ENCODE results near the gene SIL1.

Gene SIL1

GRCh38 chr5:138946831-138947560 lies 251.2 kb downstream of the SIL1 start:
- Histone ChIP-seq H3K27me3 (ENCODE audit: control insufficient read depth, insufficient read depth, low read length) (no peaks in the 10 kb centered on the region), H3K36me3 (ENCODE audit: control insufficient read depth, insufficient read depth, low read length) (no peaks in the 10 kb centered on the region), H3K4me1 (ENCODE audit: control insufficient read depth, insufficient read depth, low read length) (peaks cover 3% of the 10 kb centered on the region; the same call in 1 of the 2 replicates), H3K9me3 (ENCODE audit: control insufficient read depth, insufficient read depth, low read length) (no peaks in the 10 kb centered on the region), H3K27ac (ENCODE audit: low read length) (no peak overlapping the region), H3K4me3 (ENCODE audit: low read length) (no peak overlapping the region)
- no CpG with 5 or more reads among the region's 20 CpGs for WGBS (ENCODE audit: insufficient coverage, insufficient read length)
- DNase-seq (ENCODE audit: low read depth, low spot score): no peak

- H3K4me3 ChIP-seq (ENCODE audit: low read length): no peak overlapping the region
- WGBS (ENCODE audit: insufficient coverage, insufficient read length): no CpG with 5 or more reads among the region's 8 CpGs
- DNase-seq (ENCODE audit: low read depth, low spot score): no peak
- no peak overlapping the region for H3K27ac ChIP-seq (ENCODE audit: low read length)
- peaks cover 3% of the 10 kb centered on the region; the same call in 1 of the 2 replicates for H3K4me1 ChIP-seq (ENCODE audit: control insufficient read depth, insufficient read depth, low read length)
- no peaks in the 10 kb centered on the region for H3K9me3 ChIP-seq (ENCODE audit: control insufficient read depth, insufficient read depth, low read length)
- no peaks in the 10 kb centered on the region for H3K27me3 ChIP-seq (ENCODE audit: control insufficient read depth, insufficient read depth, low read length)
- no peaks in the 10 kb centered on the region for H3K36me3 ChIP-seq (ENCODE audit: control insufficient read depth, insufficient read depth, low read length)
Observed at GRCh38 chr5:138946241-138946623, 251.9 kb downstream of the SIL1 start.

- no peak for DNase-seq (ENCODE audit: low read depth, low spot score)
- no peak overlapping the region for H3K27ac ChIP-seq (ENCODE audit: low read length)
- no peak overlapping the region for H3K4me3 ChIP-seq (ENCODE audit: low read length)
- WGBS (ENCODE audit: insufficient coverage, insufficient read length): no CpG with 5 or more reads among the region's 23 CpGs
- no peaks in the 10 kb centered on the region for H3K9me3 ChIP-seq (ENCODE audit: control insufficient read depth, insufficient read depth, low read length)
- H3K4me1 ChIP-seq (ENCODE audit: control insufficient read depth, insufficient read depth, low read length): peaks cover 3% of the 10 kb centered on the region; the same call in 1 of the 2 replicates
- no peaks in the 10 kb centered on the region for H3K27me3 ChIP-seq (ENCODE audit: control insufficient read depth, insufficient read depth, low read length)
- H3K36me3 ChIP-seq (ENCODE audit: control insufficient read depth, insufficient read depth, low read length): no peaks in the 10 kb centered on the region
Observed at GRCh38 chr5:138945421-138946240, 252.5 kb downstream of the SIL1 start.

- DNase-seq (ENCODE audit: low read depth, low spot score): no peak
- Histone ChIP-seq H3K27me3 (ENCODE audit: control insufficient read depth, insufficient read depth, low read length) (no peaks in the 10 kb centered on the region), H3K4me1 (ENCODE audit: control insufficient read depth, insufficient read depth, low read length) (peaks cover 3% of the 10 kb centered on the region; the same call in 1 of the 2 replicates), H3K4me3 (ENCODE audit: low read length) (no peak overlapping the region), H3K36me3 (ENCODE audit: control insufficient read depth, insufficient read depth, low read length) (no peaks in the 10 kb centered on the region), H3K27ac (ENCODE audit: low read length) (no peak overlapping the region), H3K9me3 (ENCODE audit: control insufficient read depth, insufficient read depth, low read length) (no peaks in the 10 kb centered on the region)
- WGBS (ENCODE audit: insufficient coverage, insufficient read length): no CpG with 5 or more reads among the region's 23 CpGs
Observed at GRCh38 chr5:138944527-138945322, 253.4 kb downstream of the SIL1 start.

- H3K36me3 ChIP-seq (ENCODE audit: control insufficient read depth, insufficient read depth, low read length): no peaks in the 10 kb centered on the region
- DNase-seq (ENCODE audit: low read depth, low spot score): no peak
- no peak overlapping the region for H3K27ac ChIP-seq (ENCODE audit: low read length)
- H3K4me3 ChIP-seq (ENCODE audit: low read length): no peak overlapping the region
- no peaks in the 10 kb centered on the region for H3K27me3 ChIP-seq (ENCODE audit: control insufficient read depth, insufficient read depth, low read length)
- H3K4me1 ChIP-seq (ENCODE audit: control insufficient read depth, insufficient read depth, low read length): peaks cover 3% of the 10 kb centered on the region; the same call in 1 of the 2 replicates
- no peaks in the 10 kb centered on the region for H3K9me3 ChIP-seq (ENCODE audit: control insufficient read depth, insufficient read depth, low read length)
- WGBS (ENCODE audit: insufficient coverage, insufficient read length): no CpG with 5 or more reads among the region's 6 CpGs
Observed at GRCh38 chr5:138943599-138944173, 254.5 kb downstream of the SIL1 start.

- peaks cover 6% of the 10 kb centered on the region; the same call in 1 of the 2 replicates for H3K4me1 ChIP-seq (ENCODE audit: control insufficient read depth, insufficient read depth, low read length)
- no peaks in the 10 kb centered on the region for H3K9me3 ChIP-seq (ENCODE audit: control insufficient read depth, insufficient read depth, low read length)
- H3K4me3 ChIP-seq (ENCODE audit: low read length): no peak overlapping the region
- H3K27ac ChIP-seq (ENCODE audit: low read length): no peak overlapping the region
- WGBS (ENCODE audit: insufficient coverage, insufficient read length): no CpG with 5 or more reads among the region's 3 CpGs
- H3K27me3 ChIP-seq (ENCODE audit: control insufficient read depth, insufficient read depth, low read length): no peaks in the 10 kb centered on the region
- H3K36me3 ChIP-seq (ENCODE audit: control insufficient read depth, insufficient read depth, low read length): no peaks in the 10 kb centered on the region
- no peak for DNase-seq (ENCODE audit: low read depth, low spot score)
Observed at GRCh38 chr5:138942861-138943260, 255.3 kb downstream of the SIL1 start.

GRCh38 chr5:138942066-138942465 lies 256.1 kb downstream of the SIL1 start:
- no CpG with 5 or more reads among the region's 2 CpGs for WGBS (ENCODE audit: insufficient coverage, insufficient read length)

GRCh38 chr5:138938526-138938925 lies 259.6 kb downstream of the SIL1 start:
- no CpG with 5 or more reads among the region's 5 CpGs for WGBS (ENCODE audit: insufficient coverage, insufficient read length)
- H3K4me3 ChIP-seq (ENCODE audit: low read length): no peak overlapping the region
- H3K27me3 ChIP-seq (ENCODE audit: control insufficient read depth, insufficient read depth, low read length): no peaks in the 10 kb centered on the region
- H3K9me3 ChIP-seq (ENCODE audit: control insufficient read depth, insufficient read depth, low read length): no peaks in the 10 kb centered on the region
- peaks cover 4% of the 10 kb centered on the region; the same call in 1 of the 2 replicates for H3K4me1 ChIP-seq (ENCODE audit: control insufficient read depth, insufficient read depth, low read length)
- H3K36me3 ChIP-seq (ENCODE audit: control insufficient read depth, insufficient read depth, low read length): no peaks in the 10 kb centered on the region; the same call in 1 of the 2 replicates
- no peak overlapping the region for H3K27ac ChIP-seq (ENCODE audit: low read length)
- DNase-seq (ENCODE audit: low read depth, low spot score): no peak

More at GRCh38 chr5:138942066-138942465, 256.1 kb downstream of the SIL1 start:
- Histone ChIP-seq H3K9me3 (ENCODE audit: control insufficient read depth, insufficient read depth, low read length) (no peaks in the 10 kb centered on the region), H3K27me3 (ENCODE audit: control insufficient read depth, insufficient read depth, low read length) (no peaks in the 10 kb centered on the region), H3K36me3 (ENCODE audit: control insufficient read depth, insufficient read depth, low read length) (no peaks in the 10 kb centered on the region), H3K4me1 (ENCODE audit: control insufficient read depth, insufficient read depth, low read length) (peaks cover 7% of the 10 kb centered on the region; the same call in 1 of the 2 replicates), H3K27ac (ENCODE audit: low read length) (no peak overlapping the region), H3K4me3 (ENCODE audit: low read length) (no peak overlapping the region)
- DNase-seq (ENCODE audit: low read depth, low spot score): no peak

GRCh38 chr5:138937392-138938387 lies 260.5 kb downstream of the SIL1 start:
- no CpG with 5 or more reads among the region's 25 CpGs for WGBS (ENCODE audit: insufficient coverage, insufficient read length)
- no peaks in the 10 kb centered on the region for H3K9me3 ChIP-seq (ENCODE audit: control insufficient read depth, insufficient read depth, low read length)
- H3K4me1 ChIP-seq (ENCODE audit: control insufficient read depth, insufficient read depth, low read length): peaks cover 4% of the 10 kb centered on the region; the same call in 1 of the 2 replicates
- H3K27ac ChIP-seq (ENCODE audit: low read length): no peak overlapping the region
- no peaks in the 10 kb centered on the region for H3K27me3 ChIP-seq (ENCODE audit: control insufficient read depth, insufficient read depth, low read length)
- H3K36me3 ChIP-seq (ENCODE audit: control insufficient read depth, insufficient read depth, low read length): peaks cover 2% of the 10 kb centered on the region; the same call in 1 of the 2 replicates
- H3K4me3 ChIP-seq (ENCODE audit: low read length): no peak overlapping the region
- no peak for DNase-seq (ENCODE audit: low read depth, low spot score)
